Lung (tissue), 4 donors: ENCODE results near the gene PRR5. TPM values are rescaled to one million over a fixed set of nuclear protein-coding genes. Genes with fewer than 3 reads are reported as not detected.

Experiments
- polyA plus RNA-seq, 2 donors: library from polyadenylated mRNA; stranded (reverse); fragments of 200-250 nt; gene quantifications; one replicate each; pipeline ENCODE4 v1.2.1, GENCODE V29; 2013
- total RNA-seq, 2 donors: library from RNA; depleted of rRNA in 1 of 2; stranded (reverse); fragments of >200 nt in 1 of 2; gene quantifications; one replicate each; pipeline ENCODE4 v1.2.1, GENCODE V29; 2014 to 2021
- donor health status: Bipolar disorder and iron deficiency.
- donor health status: healthy.
- donor health status: DM: yes; HTN: yes; CAD: no.

PRR5 gene
- total and polyA plus RNA-seq, 4 donors = 9.1 to 17.3 (median 11.1) TPM

Other genes starting within 250 kb of the PRR5 start
- gene RTL6, start 204.0 kb upstream of the PRR5 start, total RNA-seq = 10 to 100 TPM; 18.4 to 23.3 TPM
- gene RTL6, start 204.0 kb upstream of the PRR5 start, polyA plus RNA-seq = 10 to 100 TPM in 1 of 2 donors, 1 to 10 TPM in 1; 3.0 to 14.2 TPM
- gene ARHGAP8, start 50.4 kb downstream of the PRR5 start, total RNA-seq = 10 to 100 TPM; 12.1 to 20.9 TPM
- 10 to 100 TPM in 1 of 2 donors, 1 to 10 TPM in 1; 6.8 to 21.6 TPM for gene ARHGAP8, start 50.4 kb downstream of the PRR5 start, polyA plus RNA-seq